RWPE1 (cell line): ENCODE measurements around the gene TXNDC8.
A peak's percentile ranks its signal among the peaks of the same experiment; 100 is the strongest.

Experiments
- CTCF ChIA-PET: fragments of 350-600 bp; sonication (Branson Sonifier 250); formaldehyde crosslinking; extraction: SDS; loops from one replicate; lab custom pipeline; 2021; lab: Yijun Ruan, JAX
- POLR2A ChIA-PET: fragments of 400-600 bp; formaldehyde crosslinking; extraction: SDS; loops from one replicate; lab custom pipeline; 2020; ENCODE audit warnings: antibody characterized with exemption; ENCODE audit not compliant: low non-redundant PET; lab: Yijun Ruan, JAX
- DNase-seq: peaks from one replicate; pipeline ENCODE4 v3.0.0; 2012; ENCODE audit warnings: low spot score
- H3K27ac ChIP-seq: fragments of 450-650 bp; 2 replicates; pipeline ENCODE4 v1.5.1; 2017
- TF ChIP-seq, protein P1 (sequence below): fragments of 450-650 bp; conservative IDR thresholded peaks from 2 replicates; pipeline ENCODE4 v1.5.1; 2017; ENCODE audit warnings: low read depth, mild to moderate bottlenecking

Gene TXNDC8

GRCh38 chr9:110343551-110343950, 5.9 kb upstream of the TXNDC8 start:
- no peak for DNase-seq
- POLR2A ChIA-PET = no interaction called here
- TF ChIP-seq, protein P1, sequence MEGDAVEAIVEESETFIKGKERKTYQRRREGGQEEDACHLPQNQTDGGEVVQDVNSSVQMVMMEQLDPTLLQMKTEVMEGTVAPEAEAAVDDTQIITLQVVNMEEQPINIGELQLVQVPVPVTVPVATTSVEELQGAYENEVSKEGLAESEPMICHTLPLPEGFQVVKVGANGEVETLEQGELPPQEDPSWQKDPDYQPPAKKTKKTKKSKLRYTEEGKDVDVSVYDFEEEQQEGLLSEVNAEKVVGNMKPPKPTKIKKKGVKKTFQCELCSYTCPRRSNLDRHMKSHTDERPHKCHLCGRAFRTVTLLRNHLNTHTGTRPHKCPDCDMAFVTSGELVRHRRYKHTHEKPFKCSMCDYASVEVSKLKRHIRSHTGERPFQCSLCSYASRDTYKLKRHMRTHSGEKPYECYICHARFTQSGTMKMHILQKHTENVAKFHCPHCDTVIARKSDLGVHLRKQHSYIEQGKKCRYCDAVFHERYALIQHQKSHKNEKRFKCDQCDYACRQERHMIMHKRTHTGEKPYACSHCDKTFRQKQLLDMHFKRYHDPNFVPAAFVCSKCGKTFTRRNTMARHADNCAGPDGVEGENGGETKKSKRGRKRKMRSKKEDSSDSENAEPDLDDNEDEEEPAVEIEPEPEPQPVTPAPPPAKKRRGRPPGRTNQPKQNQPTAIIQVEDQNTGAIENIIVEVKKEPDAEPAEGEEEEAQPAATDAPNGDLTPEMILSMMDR = no peak
- CTCF ChIA-PET = no interaction called here
- no peak overlapping the region for H3K27ac ChIP-seq

DNA sequence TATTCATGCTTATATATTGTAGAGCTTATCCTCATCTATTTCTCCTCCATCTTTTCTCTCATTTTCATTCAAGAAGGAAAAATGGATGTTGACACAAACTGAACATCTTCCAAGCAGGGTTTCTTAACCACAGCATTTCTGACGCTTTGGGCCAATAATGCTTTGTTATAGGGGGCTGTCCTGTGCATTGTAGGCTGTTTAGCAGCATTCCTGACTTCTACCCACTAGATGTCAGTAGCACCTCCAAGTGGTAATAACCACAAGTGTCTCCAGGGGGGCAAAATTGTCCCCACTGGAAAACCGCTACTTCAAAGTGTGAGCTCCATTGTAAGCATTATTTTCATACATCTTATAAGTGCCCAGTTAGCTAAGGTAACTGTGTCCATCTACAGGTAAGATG, 2.6 kb upstream of the TXNDC8 start:
- CTCF ChIA-PET = interaction anchor here (1.1 to 1.6 kb wide), 3 partner anchors 11 to 283 kb away, joined by 3 to 4 read pairs (median 4); no protein-coding TSS in a partner anchor

DNA sequence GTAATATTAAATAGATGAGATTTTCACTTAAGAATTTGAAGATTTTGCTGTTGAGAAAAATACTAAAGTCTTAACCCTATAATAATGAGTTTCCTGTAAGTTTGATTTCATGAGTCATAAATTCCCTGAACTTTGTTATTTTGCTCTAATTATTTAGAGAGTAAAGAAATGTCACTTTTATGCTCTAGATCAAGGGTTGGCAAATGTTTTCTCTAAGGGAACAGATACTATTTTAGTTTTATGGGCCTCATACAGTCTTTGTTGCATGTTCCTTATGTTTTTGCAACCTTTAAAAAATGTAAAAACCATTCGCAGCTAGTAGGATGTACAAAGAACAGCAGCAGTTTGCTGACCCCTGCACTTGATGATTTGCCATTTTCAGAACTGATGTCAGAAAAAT, 480 bp upstream of the TXNDC8 start:
- ChIA-PET POLR2A (no interaction called here), CTCF (no interaction called here)
- DNase-seq = no peak
- TF ChIP-seq, protein P1 = no peak
- no peak overlapping the region for H3K27ac ChIP-seq

More for the DNA sequence above, 2.6 kb upstream of the TXNDC8 start:
- TF ChIP-seq, protein P1 = peak; percentile 46; the same call in 1 of the 2 replicates
- POLR2A ChIA-PET = no interaction called here
- no peak for DNase-seq
- H3K27ac ChIP-seq = no peak overlapping the region

DNA sequence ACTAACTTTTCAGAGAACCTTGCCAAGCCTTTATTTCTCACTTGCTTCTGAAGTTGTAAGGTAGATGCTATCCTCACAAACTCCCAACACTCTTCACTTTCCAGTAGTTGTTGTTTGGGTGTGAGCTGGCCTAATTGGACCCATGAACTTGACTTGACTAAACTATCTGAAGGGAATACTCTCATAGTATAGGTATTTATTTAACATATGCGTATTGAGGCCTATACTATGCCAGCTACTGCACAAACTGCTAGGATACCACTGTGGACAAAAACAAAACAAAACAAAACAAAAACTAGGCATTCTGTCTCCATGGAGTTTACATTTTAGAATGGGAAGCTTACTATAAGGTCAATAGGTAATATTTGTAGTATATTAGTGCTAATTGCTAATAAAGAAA, 1.3 kb downstream of the TXNDC8 start:
- ChIA-PET CTCF (interaction anchor here (0.6 to 0.7 kb wide), 2 partner anchors 12 to 53 kb away, joined by 3 read pairs; no protein-coding TSS in a partner anchor), POLR2A (no interaction called here)
- TF ChIP-seq, protein P1 = no peak

DNA sequence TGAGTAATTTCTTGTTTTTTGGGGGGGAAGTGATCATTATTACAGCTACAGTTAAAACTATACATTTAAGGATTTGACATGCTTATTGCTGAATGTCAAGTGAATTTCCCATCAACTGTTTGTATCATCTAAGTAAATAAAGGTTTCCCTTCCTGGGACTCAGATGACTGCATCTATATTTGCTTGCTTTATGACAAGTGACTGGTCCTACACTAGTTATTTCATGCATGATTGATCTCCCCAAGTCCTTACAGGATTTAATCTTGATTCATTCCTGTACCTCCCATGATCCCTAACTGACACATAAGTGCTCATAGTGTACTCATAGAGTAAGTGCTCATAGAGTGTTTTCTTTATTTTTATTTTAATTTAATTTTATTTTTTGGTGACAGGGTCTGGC, 2.8 kb downstream of the TXNDC8 start:
- DNase-seq = no peak
- CTCF ChIA-PET = interaction anchor here (0.5 kb wide), 1 partner anchor 47 kb away, joined by 3 read pairs; no protein-coding TSS in a partner anchor
- POLR2A ChIA-PET = no interaction called here
- no peak overlapping the region for H3K27ac ChIP-seq
- TF ChIP-seq, protein P1 = no peak

More for the DNA sequence above, 1.3 kb downstream of the TXNDC8 start:
- H3K27ac ChIP-seq = no peak overlapping the region
- no peak for DNase-seq

DNA sequence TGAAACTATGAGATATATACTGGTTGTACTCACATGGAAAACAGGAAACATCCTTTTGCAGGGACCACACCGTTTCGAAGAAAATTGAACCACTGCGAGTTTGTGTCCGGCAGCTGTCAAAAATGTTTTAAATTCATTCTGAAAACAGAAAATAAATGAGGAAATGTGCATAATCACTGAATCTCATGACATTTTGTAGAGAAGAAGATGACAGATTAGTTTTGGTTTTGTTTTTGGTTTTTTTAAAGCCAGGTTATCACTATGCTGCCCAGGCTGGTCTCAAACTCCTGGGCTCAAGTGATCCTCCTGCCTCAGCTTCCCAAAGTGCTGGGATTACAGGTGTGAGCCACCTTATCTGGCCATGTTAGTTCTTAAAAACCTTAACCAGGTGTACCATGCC, 3.5 kb downstream of the TXNDC8 start:
- DNase-seq = no peak
- CTCF ChIA-PET = interaction anchor here (0.5 kb wide), 1 partner anchor 47 kb away, joined by 3 read pairs; no protein-coding TSS in a partner anchor
- POLR2A ChIA-PET = no interaction called here

More for the DNA sequence above, 3.5 kb downstream of the TXNDC8 start:
- TF ChIP-seq, protein P1 = no peak
- no peak overlapping the region for H3K27ac ChIP-seq
